H1 (cell line): ENCODE measurements around the gene PDHX. TPM values are rescaled to one million over a fixed set of nuclear protein-coding genes. Genes with fewer than 3 reads are reported as not detected.

ENCODE experiments used
- ATF2 ChIP-seq: IDR thresholded peaks from 2 replicates; pipeline ENCODE4 v1.6.1; 2012; ENCODE audit warnings: low read length, inconsistent platforms
- CBX5 ChIP-seq: fragments of 300-800, 300-1000 bp; sonication (generic); IDR thresholded peaks from 2 replicates; pipeline ENCODE4 v1.7.1; 2016; ENCODE audit warnings: antibody characterized with exemption, low read length, low read depth
- CBX8 ChIP-seq: fragments of 300-800, 300-1000 bp; sonication (generic); IDR thresholded peaks from 2 replicates; pipeline ENCODE4 v1.7.1; 2016; ENCODE audit warnings: low read depth, low read length, borderline replicate concordance
- CHD7 ChIP-seq: fragments of 300-600 bp; sonication (generic); IDR thresholded peaks from 2 replicates; pipeline ENCODE4 v1.7.1; 2012; ENCODE audit warnings: low read length, moderate library complexity, mild to moderate bottlenecking, inconsistent platforms; ENCODE audit not compliant: insufficient replicate concordance
- CTCF ChIP-seq, 3 experiments: IDR thresholded peaks; 1 replicate in 2 of 3; 2 replicates in 1 of 3; pipeline versions ENCODE4 v1.5.1 to v1.6.1; 2011; ENCODE audit warnings: low read length in 3 of 3, mild to moderate bottlenecking in 3 of 3, inconsistent platforms in 2 of 3, low read depth in 1 of 3, moderate library complexity in 1 of 3; ENCODE audit not compliant: insufficient read depth in 1 of 3; ENCODE audit errors: control extremely low read depth in 1 of 3
- GABPA ChIP-seq: IDR thresholded peaks from 2 replicates; pipeline ENCODE4 v1.6.1; 2011; ENCODE audit warnings: mild to moderate bottlenecking, low read length, moderate library complexity, borderline replicate concordance; ENCODE audit not compliant: insufficient read depth
- JUND ChIP-seq: IDR thresholded peaks from 2 replicates; pipeline ENCODE4 v1.6.1; 2011; ENCODE audit warnings: mild to moderate bottlenecking, improper control_type of control experiment, low read length
- polyA plus RNA-seq, 7 experiments: library from polyadenylated mRNA; depleted of rRNA in 3 of 7; stranded (reverse) in 5 of 7; unstranded in 2 of 7; fragments of >200 nt in 5 of 7; fragments of 200-250 nt in 2 of 7; gene quantifications; 1 replicate in 5 of 7; 2 replicates in 1 of 7; 4 replicates in 1 of 7; pipeline versions ENCODE4 v1.2.1 to v1.2.3, GENCODE V29; 2011 to 2013; ENCODE audit warnings: missing spikeins in 2 of 7, mixed read lengths in 2 of 7
- total RNA-seq: library from RNA; stranded (reverse); fragmentation: NEBNext Ultra II Directional; extraction: Animal tissue kit (Norgen Biotek cat#: 25700); gene quantifications from 2 replicates; pipeline ENCODE4 v1.2.1, GENCODE V29; 2021

Gene PDHX
- total and polyA plus RNA-seq, 2 of the 8 experiments (the other 6 are each of a cell fraction or from before 2014, with no cell fraction given): 12.4 to 51.9 TPM

- TF ChIP-seq CHD7 (no peak), JUND (no peak), CBX8 (no peak), CTCF (IDR thresholded peaks at IDR 0.05; ENCODE audit: control extremely low read depth in 1 of 3, insufficient read depth in 1 of 3, low read depth in 1 of 3, low read length in 3 of 3) (no peak), ATF2 (no peak), CBX5 (no peak), GABPA (no peak)
Observed at GRCh38 chr11:34968862-34969261, 52.4 kb downstream of the PDHX start (continued).
